Kidney epithelial cell (primary cell): ENCODE measurements around the gene MEX3D. TPM values are rescaled to one million over a fixed set of nuclear protein-coding genes. Genes with fewer than 3 reads are reported as not detected.
"Not testable (repeated sequence)": the region's sequence is repeated elsewhere in the genome, so short reads cannot be mapped to it uniquely, and the experiment has no call there.

Experiments used
- DNase-seq: peaks from one replicate; pipeline ENCODE4 v3.0.0-alpha.2; 2010; ENCODE audit warnings: low read depth
- H3K27me3 ChIP-seq: 2 replicates; pipeline ENCODE4 v1.6.0; 2011; ENCODE audit warnings: low read length; ENCODE audit not compliant: control insufficient read depth, insufficient read depth
- H3K36me3 ChIP-seq: 2 replicates; pipeline ENCODE4 v1.5.1; 2011; ENCODE audit warnings: low read length; ENCODE audit not compliant: control insufficient read depth, insufficient read depth
- H3K4me3 ChIP-seq: 2 replicates; pipeline ENCODE4 v1.5.1; 2011; ENCODE audit warnings: low read depth, mild to moderate bottlenecking, control low read depth, low read length
- total RNA-seq: library from RNA; depleted of rRNA; stranded (reverse); fragments of >200 nt; gene quantifications from 2 replicates; pipeline ENCODE4 v1.2.3, GENCODE V29; 2015
- TF ChIP-seq, protein P1 (sequence below): IDR thresholded peaks from 2 replicates; pipeline ENCODE4 v1.5.1; 2011; ENCODE audit warnings: mild to moderate bottlenecking, moderate library complexity, low read length, control low read depth, inconsistent platforms; ENCODE audit not compliant: insufficient read depth, poor library complexity, severe bottlenecking

MEX3D gene
- total RNA-seq, 1 donor from 2014 or later: 90.9 TPM

DNA sequence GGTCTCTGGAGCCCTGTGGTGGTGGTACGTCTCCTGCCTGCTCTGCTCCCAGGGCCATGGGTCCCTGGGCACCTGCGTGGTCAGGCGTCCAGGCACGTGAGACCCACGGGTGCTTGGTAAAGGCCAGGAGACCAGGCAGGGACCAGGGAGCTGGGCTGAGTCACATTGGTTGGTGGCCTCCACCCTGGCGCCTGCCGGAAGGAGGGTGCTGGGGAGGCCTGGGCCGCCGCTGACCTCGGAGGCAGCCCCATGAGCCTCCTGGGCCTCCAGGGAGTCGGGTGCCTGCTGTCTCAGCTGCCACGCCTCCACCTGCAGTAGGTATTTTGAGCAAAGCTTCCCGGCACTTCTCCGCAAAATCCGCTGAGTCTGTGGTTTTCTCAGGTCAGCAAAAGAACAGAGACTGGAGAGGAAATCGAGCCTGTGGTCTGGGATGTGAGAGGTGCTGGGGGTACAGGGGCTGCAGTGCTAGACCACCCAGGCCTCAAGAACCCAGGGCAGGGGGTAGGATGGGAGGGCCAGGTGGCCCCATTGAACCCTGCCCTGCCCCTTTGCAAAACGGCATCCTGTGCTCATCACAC lies 47.8 kb downstream of the MEX3D start:
- peaks cover 40% of the 10 kb centered on the region for H3K27me3 ChIP-seq
- no peak for DNase-seq
- no peak overlapping the region for H3K4me3 ChIP-seq
- H3K36me3 ChIP-seq: no peaks in the 10 kb centered on the region
- TF ChIP-seq, protein P1, sequence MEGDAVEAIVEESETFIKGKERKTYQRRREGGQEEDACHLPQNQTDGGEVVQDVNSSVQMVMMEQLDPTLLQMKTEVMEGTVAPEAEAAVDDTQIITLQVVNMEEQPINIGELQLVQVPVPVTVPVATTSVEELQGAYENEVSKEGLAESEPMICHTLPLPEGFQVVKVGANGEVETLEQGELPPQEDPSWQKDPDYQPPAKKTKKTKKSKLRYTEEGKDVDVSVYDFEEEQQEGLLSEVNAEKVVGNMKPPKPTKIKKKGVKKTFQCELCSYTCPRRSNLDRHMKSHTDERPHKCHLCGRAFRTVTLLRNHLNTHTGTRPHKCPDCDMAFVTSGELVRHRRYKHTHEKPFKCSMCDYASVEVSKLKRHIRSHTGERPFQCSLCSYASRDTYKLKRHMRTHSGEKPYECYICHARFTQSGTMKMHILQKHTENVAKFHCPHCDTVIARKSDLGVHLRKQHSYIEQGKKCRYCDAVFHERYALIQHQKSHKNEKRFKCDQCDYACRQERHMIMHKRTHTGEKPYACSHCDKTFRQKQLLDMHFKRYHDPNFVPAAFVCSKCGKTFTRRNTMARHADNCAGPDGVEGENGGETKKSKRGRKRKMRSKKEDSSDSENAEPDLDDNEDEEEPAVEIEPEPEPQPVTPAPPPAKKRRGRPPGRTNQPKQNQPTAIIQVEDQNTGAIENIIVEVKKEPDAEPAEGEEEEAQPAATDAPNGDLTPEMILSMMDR: no peak

DNA sequence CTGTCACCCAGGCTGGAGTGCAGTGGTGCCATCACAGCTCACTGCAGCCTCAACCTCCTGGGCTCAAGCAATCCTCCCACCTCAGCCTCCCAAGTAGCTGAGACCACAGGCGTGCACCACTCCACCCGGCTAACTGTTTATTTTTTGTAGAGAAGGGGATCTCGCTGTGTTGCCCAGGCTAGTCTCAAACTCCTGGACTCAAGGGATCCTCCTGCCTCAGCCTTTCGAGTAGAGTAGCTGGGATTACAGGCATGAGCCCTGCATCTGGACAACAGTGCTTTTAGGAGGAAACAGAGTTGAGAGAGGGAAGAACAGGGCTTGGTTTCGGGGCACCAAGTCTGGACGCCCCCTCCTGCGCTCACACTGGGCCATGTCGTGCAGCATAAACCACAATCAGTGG lies 48.3 kb downstream of the MEX3D start:
- peaks cover 39% of the 10 kb centered on the region for H3K27me3 ChIP-seq

DNA sequence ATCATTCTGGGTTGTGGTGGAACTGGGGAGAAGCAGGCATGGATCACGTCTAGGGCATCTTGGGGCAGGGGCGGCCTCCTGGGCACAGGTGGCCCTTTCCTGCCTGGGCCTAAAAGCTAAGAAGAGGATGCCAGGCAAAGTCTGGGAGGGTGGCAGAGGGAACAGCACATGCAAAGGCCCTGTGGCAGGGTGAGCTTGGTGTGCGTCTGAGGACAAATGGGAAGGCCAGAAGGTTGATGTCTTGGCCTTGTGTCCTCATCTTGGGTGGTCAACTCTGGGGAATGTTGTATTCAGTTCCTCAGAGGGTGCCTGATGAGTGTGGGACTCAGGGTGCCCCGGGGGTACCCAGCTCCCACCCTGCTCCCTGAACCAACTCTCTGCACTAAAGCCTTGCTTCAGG lies 49.7 kb downstream of the MEX3D start:
- H3K36me3 ChIP-seq: no peaks in the 10 kb centered on the region
- H3K4me3 ChIP-seq: no peak overlapping the region
- TF ChIP-seq, protein P1: no peak
- peaks cover 37% of the 10 kb centered on the region for H3K27me3 ChIP-seq
- no peak for DNase-seq

More for the DNA sequence above, 48.3 kb downstream of the MEX3D start:
- not testable (repeated sequence) for DNase-seq, H3K36me3 ChIP-seq, H3K4me3 ChIP-seq

DNA sequence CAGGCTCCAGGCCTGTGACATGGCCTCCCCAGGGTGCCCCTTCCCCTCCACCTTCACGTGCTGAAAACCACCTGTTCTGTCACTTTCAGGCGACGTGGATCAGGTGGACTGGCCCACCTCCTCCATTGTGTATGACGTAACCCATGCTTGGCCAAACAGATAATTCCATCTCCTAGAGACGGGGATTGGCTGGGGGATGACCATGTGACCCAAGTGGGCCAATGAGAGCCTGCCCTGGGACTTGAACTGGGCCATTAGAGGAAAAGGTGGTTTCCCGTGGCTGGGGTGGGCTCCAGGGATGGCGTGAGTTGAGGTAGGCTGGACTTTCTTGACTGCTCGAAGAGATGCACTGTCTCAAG lies 51.8 kb downstream of the MEX3D start:
- H3K36me3 ChIP-seq: no peaks in the 10 kb centered on the region
- TF ChIP-seq, protein P1: no peak
- peaks cover 26% of the 10 kb centered on the region for H3K27me3 ChIP-seq
- DNase-seq: no peak
- H3K4me3 ChIP-seq: no peak overlapping the region

DNA sequence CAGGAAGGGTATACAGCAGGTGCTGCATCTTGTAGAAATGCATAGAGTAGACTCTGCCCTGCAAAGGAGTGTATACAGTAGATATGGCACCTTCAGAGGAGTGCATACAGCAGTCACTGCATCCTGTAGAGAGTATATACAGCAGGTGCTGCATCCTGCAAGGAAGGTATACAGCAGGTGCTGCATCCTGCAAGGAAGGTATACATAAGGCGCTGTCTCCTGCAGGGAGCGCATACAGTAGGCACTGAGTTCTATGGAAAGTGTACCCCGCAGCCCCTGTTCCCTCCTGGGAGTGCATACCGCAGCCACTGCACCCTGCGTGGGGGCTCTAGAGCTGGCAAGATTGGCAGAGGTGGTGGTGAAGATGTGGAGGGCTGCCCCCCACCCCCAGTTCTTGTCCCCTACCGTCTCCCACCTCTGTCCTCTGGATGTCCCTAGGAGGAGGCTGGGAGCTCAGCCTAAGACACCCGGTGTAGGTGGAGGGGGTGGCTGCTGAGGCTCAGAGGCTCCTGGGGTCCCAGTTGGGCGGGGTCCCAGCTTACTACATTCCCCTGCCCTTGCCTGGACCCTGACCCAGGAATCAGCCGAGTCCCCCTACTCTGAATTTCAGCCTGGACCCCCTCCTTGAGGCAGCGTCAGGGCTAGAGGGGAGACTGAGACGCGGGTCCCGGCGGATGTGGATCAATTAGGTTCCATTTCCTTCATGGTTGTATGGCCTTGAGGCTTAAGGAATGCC lies 53.0 kb downstream of the MEX3D start:
- DNase-seq: no peak
- Histone ChIP-seq H3K4me3 (no peak overlapping the region), H3K27me3 (peaks cover 22% of the 10 kb centered on the region), H3K36me3 (no peaks in the 10 kb centered on the region)
- TF ChIP-seq, protein P1: no peak

DNA sequence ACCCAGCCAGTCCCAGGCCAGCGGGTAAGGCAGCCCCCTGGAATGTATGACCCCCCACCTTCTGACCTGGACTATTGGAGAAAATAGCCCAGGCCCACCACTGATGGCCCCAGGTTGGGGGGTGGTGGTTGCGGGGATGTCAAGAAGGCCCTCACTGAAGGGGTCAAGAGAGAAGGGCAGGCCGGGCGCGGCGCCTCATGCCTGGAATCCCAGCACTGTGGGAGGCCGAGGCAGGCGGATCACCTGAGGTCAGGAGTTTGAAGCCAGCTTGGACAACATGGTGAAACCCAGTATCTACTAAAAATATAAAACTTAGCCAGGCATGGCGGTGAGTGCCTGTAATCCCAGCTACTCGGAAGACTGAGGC lies 53.8 kb downstream of the MEX3D start:
- H3K27me3 ChIP-seq: peaks cover 21% of the 10 kb centered on the region
- H3K36me3 ChIP-seq: no peaks in the 10 kb centered on the region
- TF ChIP-seq, protein P1: no peak
- H3K4me3 ChIP-seq: no peak overlapping the region
- no peak for DNase-seq
